D721Med (cell line): ENCODE measurements around the gene CSPG4.
"Not testable (repeated sequence)": the region's sequence is repeated elsewhere in the genome, so short reads cannot be mapped to it uniquely, and the experiment has no call there.

Experiments
- DNase-seq: peaks from one replicate; pipeline ENCODE4 v3.0.0; 2011; ENCODE audit warnings: low spot score; ENCODE audit not compliant: insufficient read length
- FAIRE-seq: peaks from 2 replicates; lab custom pipeline; 2011; peaks lifted over from hg19 to GRCh38; lab: Jason Lieb, UNC
- TF ChIP-seq, protein P1 (sequence below): IDR thresholded peaks from 2 replicates; pipeline ENCODE4 v1.5.1; 2012; ENCODE audit warnings: mild to moderate bottlenecking, control low read depth; ENCODE audit not compliant: insufficient read depth; ENCODE audit errors: missing control alignments

The CSPG4 gene

DNA sequence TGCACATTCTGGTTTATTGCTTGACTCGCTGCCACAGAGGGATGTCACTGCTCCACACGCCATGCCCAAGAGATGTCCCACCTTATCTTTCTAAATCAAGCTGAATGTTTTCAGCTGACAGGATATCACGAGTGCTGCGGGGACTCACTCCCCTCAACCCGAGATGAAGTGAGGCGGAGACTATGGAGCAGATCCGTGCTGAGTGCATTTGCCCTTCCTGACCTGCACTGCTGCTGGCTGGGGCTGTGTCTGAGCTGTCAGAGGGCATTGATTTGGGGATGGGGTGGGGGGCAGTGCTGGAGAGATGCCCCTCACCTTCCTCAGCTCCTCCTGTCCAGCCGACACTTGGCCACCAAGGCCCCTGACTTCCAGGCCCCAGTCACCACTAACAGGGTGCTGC lies 40.5 kb upstream of the CSPG4 start:
- TF ChIP-seq, protein P1, sequence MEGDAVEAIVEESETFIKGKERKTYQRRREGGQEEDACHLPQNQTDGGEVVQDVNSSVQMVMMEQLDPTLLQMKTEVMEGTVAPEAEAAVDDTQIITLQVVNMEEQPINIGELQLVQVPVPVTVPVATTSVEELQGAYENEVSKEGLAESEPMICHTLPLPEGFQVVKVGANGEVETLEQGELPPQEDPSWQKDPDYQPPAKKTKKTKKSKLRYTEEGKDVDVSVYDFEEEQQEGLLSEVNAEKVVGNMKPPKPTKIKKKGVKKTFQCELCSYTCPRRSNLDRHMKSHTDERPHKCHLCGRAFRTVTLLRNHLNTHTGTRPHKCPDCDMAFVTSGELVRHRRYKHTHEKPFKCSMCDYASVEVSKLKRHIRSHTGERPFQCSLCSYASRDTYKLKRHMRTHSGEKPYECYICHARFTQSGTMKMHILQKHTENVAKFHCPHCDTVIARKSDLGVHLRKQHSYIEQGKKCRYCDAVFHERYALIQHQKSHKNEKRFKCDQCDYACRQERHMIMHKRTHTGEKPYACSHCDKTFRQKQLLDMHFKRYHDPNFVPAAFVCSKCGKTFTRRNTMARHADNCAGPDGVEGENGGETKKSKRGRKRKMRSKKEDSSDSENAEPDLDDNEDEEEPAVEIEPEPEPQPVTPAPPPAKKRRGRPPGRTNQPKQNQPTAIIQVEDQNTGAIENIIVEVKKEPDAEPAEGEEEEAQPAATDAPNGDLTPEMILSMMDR = no peak
- DNase-seq = no peak
- no peak for FAIRE-seq

DNA sequence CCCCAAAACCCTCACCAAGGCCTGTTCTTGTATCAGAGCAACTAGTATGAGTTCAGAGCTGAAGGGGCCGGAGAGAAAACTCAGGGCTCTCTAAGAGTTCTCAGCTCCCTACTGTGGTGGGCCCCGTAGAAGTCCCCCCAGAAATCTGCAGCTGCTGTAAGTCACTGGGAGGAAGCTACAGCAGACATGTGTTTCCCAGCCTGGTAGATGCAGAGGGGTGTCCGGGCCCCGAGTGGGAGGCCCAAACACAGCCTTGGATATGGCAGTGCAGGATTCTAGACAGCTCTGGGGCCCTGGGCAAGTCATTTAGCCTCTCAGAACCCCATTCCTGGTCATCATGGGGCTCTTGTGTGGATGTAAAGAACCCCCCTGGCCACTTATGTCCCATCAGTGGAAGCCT lies 39.2 kb upstream of the CSPG4 start:
- TF ChIP-seq, protein P1 = no peak
- no peak for DNase-seq
- FAIRE-seq = no peak

DNA sequence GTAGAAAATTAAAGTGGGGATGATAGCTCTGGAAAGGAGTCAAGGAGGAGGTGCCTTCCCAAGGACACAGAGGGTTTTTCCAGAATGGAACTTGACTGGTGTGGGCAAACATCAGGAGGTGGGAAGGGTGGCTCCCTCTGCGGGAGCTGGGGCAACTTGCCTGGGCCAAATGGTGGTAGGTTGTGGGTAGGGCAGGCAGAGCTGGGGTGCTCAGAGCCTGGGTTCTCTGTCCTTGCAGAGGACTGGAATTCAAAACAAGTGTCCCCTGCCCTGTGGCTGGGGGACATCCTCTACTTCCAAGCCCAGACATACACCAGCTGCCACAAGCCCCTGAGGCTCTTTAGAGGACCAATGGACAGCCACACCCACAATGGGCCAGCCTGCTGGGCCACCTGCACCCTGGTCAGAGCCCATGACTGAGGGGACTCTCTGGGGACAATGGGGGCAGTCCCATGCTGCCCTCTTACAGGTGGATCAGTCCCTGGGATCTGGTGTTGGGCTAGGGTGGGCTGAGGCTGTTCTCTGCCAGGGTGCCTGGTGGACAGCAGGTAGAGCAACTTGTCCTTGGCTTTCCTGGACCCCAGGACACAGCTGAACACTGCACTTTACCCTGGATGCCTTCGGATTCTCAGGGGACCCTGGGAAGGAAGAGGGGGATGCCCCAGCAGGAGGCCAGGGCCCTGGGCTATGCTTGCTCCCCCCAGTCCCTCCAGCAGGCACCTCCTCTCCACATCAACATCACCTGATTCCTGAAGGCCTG lies 38.6 kb upstream of the CSPG4 start:
- DNase-seq (no peak), FAIRE-seq (no peak)
- TF ChIP-seq, protein P1 = no peak

DNA sequence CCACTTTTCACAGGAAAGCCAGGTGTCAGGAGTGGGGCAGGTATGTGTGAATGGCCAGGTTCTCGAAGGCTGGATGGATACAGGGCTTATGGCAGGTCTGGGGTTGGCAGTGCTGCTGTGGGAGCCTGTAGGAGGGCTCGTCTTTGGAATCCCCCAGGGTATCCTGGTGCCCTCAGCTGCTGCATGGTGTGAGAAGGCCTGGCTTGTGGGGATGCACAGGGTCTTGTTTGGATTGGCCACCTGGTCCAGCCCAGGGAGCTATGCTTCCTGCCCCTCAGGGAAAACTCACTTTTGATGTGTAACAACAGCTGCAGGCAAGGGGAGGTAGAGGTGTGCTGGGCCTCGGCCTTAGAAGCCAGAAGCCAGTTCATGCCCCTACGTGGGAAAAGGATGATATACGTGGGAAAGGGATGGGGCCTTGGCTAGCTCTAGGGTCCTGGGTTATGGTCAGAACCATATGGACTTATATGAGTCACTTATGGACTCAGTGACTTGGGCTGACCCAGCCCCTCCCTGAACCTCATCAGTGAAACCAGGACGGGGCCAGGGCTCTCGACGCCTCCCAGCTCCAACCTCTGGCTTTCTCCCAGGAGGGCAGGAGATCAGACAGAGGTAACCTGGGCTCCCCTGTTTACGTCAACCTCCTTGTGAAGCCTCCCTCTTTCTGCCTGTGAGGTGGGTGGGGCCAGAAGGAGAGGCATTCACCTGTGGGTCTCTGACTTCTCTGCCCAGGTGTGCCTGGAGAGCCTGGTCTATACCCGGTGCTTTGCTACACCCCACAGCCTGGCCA lies 37.8 kb upstream of the CSPG4 start:
- no peak for DNase-seq
- FAIRE-seq = no peak
- TF ChIP-seq, protein P1 = no peak

DNA sequence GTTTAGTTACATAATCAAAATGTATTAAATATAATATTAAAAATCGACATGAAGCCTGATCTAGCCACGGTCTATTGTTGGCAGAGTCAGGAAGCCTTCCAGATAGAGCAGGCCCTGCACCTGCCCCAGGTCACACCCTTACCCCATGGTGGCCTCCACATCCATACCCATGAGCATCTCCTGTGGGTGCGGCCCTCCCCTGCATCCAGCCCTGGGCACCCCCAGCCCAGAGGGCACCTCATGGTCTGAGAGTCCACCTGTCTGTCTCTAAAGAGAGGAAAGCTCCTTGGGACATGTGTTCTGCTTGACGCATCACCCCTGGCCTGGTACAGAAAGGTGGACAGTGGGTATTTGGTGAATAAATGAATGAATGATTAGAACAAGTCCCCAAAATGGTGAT lies 37.2 kb upstream of the CSPG4 start:
- FAIRE-seq (no peak), DNase-seq (no peak)
- TF ChIP-seq, protein P1 = no peak

DNA sequence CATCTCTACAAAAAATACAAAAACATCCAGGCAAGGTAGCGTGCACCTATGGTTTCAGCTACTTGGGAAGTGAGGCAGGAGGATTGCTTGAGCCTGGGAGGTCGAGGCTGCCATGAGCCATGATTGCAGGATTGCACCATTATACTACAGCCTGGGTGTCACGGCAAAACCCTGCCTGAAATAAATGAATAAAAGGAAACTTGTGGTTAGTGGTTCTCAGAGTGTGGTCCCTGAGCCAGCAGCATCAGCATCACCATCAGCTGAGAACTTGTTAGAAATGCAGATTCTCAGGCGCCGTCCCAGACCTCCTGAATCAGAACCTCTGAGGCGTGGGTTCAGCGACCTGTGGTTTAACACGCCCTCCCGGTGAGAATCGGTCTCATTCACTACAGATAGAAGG lies 36.2 kb upstream of the CSPG4 start:
- not testable (repeated sequence) for DNase-seq, FAIRE-seq

DNA sequence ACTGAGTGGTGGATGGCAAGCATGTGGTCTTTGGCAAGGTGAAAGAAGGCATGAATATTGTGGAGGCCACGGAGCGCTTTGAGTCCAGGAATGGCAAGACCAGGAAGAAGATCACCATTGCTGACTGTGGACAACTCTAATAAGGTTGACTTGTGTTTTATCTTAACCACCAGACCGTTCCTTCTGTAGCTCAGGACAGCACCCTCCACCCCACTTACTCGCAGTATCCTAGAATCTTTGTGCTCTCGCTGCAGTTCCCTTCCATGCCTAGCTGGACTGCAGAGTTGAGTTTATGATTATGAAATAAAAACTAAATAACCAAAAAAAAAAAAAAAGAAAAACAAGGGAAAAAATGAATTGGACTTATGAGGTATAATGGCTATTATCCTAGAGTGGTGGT lies 34.5 kb upstream of the CSPG4 start:
- not testable (repeated sequence) for FAIRE-seq

DNA sequence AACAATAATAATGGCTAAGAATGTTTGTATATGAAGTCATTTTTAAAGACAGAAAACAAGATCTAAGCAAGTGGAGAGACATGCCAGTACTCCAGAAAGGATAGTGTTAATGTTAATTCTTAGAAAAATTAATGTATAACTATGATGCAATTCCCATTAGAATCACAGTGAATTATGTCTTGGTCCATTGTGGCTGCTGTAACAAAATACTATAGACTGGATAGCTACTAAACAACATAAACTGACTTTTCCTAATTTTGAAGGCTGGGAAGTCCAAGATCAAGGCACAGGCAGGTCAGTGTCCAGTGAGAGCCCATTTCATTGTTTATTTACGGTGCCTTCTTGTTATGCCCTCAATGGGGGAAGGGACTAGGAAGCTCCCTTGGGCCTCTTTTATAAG lies 32.7 kb upstream of the CSPG4 start:
- TF ChIP-seq, protein P1 = no peak
- no peak for FAIRE-seq
- no peak for DNase-seq

More for the DNA sequence above, 34.5 kb upstream of the CSPG4 start:
- DNase-seq = not testable (repeated sequence)

DNA sequence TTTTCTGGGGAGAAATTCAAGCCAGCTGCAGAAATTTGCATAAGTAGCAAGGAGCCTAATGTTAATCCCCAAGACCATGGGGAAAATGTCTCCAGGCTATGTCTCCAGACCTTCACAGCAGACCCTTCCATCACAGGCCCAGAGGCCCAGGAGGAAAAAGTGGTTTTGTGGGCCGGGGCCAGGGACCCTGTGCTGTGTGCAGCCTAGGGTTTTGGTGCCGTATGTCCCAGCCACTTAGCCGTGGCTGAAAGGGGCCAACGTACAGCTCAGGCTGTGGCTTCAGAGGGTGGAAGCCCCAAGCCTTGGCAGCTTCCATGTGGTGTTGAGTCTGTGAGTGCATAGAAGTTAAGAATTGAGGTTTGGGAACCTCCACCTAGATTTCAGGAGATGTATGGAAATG lies 29.7 kb upstream of the CSPG4 start:
- FAIRE-seq, DNase-seq: not testable (repeated sequence)
